Sigmoid colon (tissue), 7 donors: Measurements from ENCODE around the gene KLK4. TPM values are rescaled to one million over a fixed set of nuclear protein-coding genes. Genes with fewer than 3 reads are reported as not detected.

ENCODE experiments used
- DNase-seq: peaks from one replicate; pipeline ENCODE4 v3.0.0-alpha.2; 2019
- H3K27ac ChIP-seq, 4 donors: fragments of 200-600 bp; sonication (generic); one replicate each; pipeline ENCODE4 v1.5.1; 2016 to 2019; ENCODE audit warnings: mild to moderate bottlenecking in 1 of 4
- H3K27me3 ChIP-seq, 3 donors: fragments of 200-600 bp; sonication (generic); one replicate each; pipeline ENCODE4 v1.5.1; 2019; ENCODE audit warnings: mild to moderate bottlenecking in 1 of 3
- H3K36me3 ChIP-seq, 4 donors: fragments of 200-600 bp; sonication (generic); one replicate each; pipeline ENCODE4 v1.5.1; 2016 to 2019
- H3K4me1 ChIP-seq, 4 donors: fragments of 200-600 bp; sonication (generic); one replicate each; pipeline ENCODE4 v1.5.1; 2017 to 2019
- H3K4me3 ChIP-seq, 4 donors: fragments of 200-600 bp; sonication (generic); one replicate each; pipeline ENCODE4 v1.5.1; 2017 to 2019; ENCODE audit warnings: mild to moderate bottlenecking in 2 of 4, moderate library complexity in 1 of 4
- H3K9me3 ChIP-seq, 4 donors: fragments of 200-600 bp in 3 of 4; sonication (generic) in 3 of 4; one replicate each; pipeline versions ENCODE4 v1.5.1 to v1.6.1; 2013 to 2019
- EP300 ChIP-seq, 4 donors: sonication (generic); formaldehyde crosslinking; IDR thresholded peaks; one replicate each; pipeline ENCODE4 v1.6.1; 2017; ENCODE audit warnings: antibody characterized with exemption in 4 of 4
- POLR2A ChIP-seq, 2 donors: fragments of 450-650 bp; IDR thresholded peaks; one replicate each; pipeline ENCODE4 v1.6.1; 2016; ENCODE audit warnings: antibody characterized with exemption in 2 of 2, mild to moderate bottlenecking in 2 of 2, moderate library complexity in 2 of 2
- POLR2AphosphoS5 ChIP-seq, 4 donors: sonication (generic); formaldehyde crosslinking; IDR thresholded peaks; one replicate each; pipeline ENCODE4 v1.6.1; 2017; ENCODE audit warnings: antibody characterized with exemption in 4 of 4
- WGBS, 2 donors: extraction: QIAGEN DNeasy Blood & Tissue Kit; methylation state at CpG; one replicate each; pipeline ENCODE4 v1.1.7; 2013; 5-methylcytosine and 5-hydroxymethylcytosine counted together
- intact Hi-C: fragments of 100-400 bp; cut with DNase I; formaldehyde crosslinking; loops from one replicate; pipeline ENCODE4 v1.15.1; 2023
- polyA plus RNA-seq, 3 donors: library from polyadenylated mRNA; stranded (reverse); fragments of 200-250 nt; gene quantifications; one replicate each; pipeline ENCODE4 v1.2.3, GENCODE V29; 2013
- total RNA-seq, 4 donors: library from RNA; depleted of rRNA; stranded (reverse); fragments of >200 nt; gene quantifications; one replicate each; pipeline ENCODE4 v1.1.0, GENCODE V29; 2016
- TF ChIP-seq, protein P1 (sequence below), 4 experiments: fragments of 450-650 bp in 3 of 4; fragments of 200-600 bp in 1 of 4; IDR thresholded peaks; one replicate each; pipeline ENCODE4 v1.5.1; 2016 to 2019; ENCODE audit warnings: antibody characterized with exemption in 4 of 4, mild to moderate bottlenecking in 3 of 4, moderate library complexity in 2 of 4
- donor health status: healthy with polysubstance abuse.
- donor health status: Bipolar disorder and iron deficiency.
- donor health status: healthy.

Gene KLK4, protein sequence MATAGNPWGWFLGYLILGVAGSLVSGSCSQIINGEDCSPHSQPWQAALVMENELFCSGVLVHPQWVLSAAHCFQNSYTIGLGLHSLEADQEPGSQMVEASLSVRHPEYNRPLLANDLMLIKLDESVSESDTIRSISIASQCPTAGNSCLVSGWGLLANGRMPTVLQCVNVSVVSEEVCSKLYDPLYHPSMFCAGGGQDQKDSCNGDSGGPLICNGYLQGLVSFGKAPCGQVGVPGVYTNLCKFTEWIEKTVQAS
- total RNA-seq (not detected), polyA plus RNA-seq (1 to 10 TPM in 2 of 3 donors, under 1 TPM in 1; 0.39 to 2.8 (median 1.2) TPM)

DNA sequence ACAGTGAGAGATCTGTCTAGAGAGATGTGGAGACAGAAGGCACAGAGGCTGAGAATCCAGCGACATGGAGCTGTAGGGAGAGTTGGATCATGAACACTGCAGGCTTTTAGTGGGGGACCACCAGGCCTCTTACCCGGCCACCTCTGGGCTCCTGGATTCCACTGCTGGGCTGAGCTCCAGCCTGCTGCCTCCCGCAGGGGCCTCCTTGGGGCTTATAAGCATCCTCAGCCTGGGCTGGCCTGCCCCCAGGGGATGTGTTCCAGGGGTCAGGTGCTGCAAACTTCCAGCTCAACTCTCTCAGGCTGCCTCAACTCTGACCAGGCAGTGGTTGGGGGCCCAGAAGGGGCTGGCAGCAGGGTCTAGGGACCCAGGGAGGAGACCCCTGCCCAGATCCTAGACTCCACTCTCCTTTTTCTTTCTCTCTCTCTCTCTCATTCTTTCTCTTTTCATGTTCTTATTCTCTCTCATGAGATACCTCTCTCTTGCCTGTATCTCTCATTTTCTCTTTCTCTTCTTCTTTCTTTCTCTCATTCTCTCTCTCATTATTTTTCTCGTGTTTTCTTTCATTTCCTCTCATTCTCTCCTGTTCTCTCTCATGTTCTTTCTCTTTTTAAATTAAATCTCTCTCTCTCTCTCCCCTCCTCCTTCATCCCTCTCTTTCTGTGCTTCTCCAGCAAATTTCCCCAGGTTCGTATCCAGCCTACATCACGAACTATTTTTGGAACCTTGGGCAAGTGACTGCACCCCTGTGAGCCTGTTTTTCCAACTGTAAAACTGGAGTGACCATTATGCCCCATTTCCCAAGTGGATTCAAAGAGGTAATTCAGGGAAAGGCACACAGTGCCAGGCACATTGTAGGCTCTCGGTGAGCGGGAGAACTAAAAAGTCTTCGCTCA, at the start of gene KLK4:
Gene KLK4 (minus strand): TSS at position 190 of the 896 bp plus-strand sequence. CDS start 657 bp downstream, outside the sequence.
- intact Hi-C loops: no loop called here
- 70% methylated on average over 9 of the region's 9 CpGs for WGBS, 2 donors
- Histone ChIP-seq H3K9me3 (peaks cover 0 to 3% (median 0%) of the 10 kb centered on the region in 4 donors), H3K36me3 (no peaks in the 10 kb centered on the region), H3K27me3 (peaks cover 19 to 83% (median 55%) of the 10 kb centered on the region in 3 donors), H3K4me1 (peaks cover 0 to 6% (median 0%) of the 10 kb centered on the region in 4 donors), H3K27ac (no peak within 1 kb of the TSS), H3K4me3 (no peak within 1 kb of the TSS)
- no peak for DNase-seq
- TF ChIP-seq EP300 (IDR thresholded peaks at IDR 0.05) (no peak), POLR2A (IDR thresholded peaks at IDR 0.05) (no peak), POLR2AphosphoS5 (IDR thresholded peaks at IDR 0.05) (no peak)

DNA sequence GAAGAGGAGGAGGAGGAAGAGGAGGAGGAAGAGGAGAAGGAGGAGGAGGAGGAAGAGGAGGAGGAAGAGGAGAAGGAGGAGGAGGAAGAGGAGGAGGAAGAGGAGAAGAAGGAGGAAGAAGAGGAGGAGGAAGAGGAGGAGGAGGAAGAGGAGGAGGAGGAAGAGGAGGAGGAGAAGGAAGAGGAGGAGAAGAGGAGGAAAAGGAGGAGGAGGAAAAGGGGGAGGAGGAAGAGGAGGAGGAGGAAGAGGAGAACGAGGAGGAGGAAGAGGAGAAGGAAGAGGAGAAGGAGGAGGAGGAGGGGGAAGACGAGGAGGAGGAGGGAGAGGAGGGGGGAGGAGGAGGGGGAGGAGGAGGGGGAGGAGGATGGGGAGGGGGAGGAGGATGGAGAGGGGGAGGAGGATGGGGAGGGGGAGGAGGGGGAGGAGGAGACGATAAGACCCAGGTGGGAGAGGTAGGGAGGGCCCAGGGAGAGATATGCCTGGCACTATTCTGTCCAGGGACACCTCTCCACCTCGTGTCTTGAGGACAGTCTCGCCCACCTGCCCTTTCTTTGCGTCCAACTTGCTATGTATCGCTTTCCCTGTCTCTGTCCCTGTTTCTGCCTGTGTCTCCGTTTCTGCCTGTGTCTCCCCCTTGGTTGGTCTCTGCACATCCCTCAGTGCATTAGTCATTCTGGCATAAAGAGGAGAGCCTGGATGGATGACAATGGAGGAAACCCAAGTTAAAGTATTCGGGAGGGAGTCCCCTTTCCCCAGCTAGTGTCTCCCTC, 48.7 kb upstream of the KLK4 start:
- no peak for DNase-seq
- Histone ChIP-seq H3K36me3 (no peaks in the 10 kb centered on the region), H3K27ac (no peak overlapping the region), H3K4me1 (no peaks in the 10 kb centered on the region), H3K27me3 (peaks cover 0 to 24% (median 0%) of the 10 kb centered on the region in 3 donors), H3K4me3 (no peak overlapping the region), H3K9me3 (no peaks in the 10 kb centered on the region)
- intact Hi-C loops: no loop called here
- TF ChIP-seq, protein P1, sequence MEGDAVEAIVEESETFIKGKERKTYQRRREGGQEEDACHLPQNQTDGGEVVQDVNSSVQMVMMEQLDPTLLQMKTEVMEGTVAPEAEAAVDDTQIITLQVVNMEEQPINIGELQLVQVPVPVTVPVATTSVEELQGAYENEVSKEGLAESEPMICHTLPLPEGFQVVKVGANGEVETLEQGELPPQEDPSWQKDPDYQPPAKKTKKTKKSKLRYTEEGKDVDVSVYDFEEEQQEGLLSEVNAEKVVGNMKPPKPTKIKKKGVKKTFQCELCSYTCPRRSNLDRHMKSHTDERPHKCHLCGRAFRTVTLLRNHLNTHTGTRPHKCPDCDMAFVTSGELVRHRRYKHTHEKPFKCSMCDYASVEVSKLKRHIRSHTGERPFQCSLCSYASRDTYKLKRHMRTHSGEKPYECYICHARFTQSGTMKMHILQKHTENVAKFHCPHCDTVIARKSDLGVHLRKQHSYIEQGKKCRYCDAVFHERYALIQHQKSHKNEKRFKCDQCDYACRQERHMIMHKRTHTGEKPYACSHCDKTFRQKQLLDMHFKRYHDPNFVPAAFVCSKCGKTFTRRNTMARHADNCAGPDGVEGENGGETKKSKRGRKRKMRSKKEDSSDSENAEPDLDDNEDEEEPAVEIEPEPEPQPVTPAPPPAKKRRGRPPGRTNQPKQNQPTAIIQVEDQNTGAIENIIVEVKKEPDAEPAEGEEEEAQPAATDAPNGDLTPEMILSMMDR (IDR thresholded peaks at IDR 0.05): no peak
- TF ChIP-seq POLR2A (IDR thresholded peaks at IDR 0.05) (no peak), EP300 (IDR thresholded peaks at IDR 0.05) (no peak), POLR2AphosphoS5 (IDR thresholded peaks at IDR 0.05) (no peak)
- WGBS, 2 donors: 44 to 61% methylated on average over 8 of the region's 9 CpGs

DNA sequence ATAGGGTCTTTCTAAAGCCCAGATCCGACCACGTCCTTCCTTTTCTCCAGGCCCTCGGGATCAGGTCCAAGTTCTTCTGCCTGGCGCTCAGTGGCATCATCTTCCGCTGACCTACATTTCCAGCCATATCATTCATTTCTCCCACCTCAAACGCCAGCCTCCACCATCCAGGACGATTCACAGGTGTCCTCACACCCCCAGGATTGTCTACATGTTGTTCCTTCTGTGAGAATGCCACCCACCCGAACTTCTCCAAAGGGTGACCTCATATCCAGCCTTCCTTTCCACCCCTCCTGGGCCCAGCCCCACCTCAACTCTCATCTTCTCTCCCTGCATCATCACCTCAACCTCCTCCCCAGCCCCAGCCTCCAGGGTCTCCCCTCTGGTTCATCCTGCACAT, 46.4 kb upstream of the KLK4 start:
- H3K27me3 ChIP-seq: peaks cover 0 to 24% (median 0%) of the 10 kb centered on the region in 3 donors
- no peak overlapping the region for H3K27ac ChIP-seq
- WGBS, 2 donors: 66 to 71% methylated on average over 8 of the region's 8 CpGs
- TF ChIP-seq, protein P1 (IDR thresholded peaks at IDR 0.05): no peak
- TF ChIP-seq POLR2AphosphoS5 (IDR thresholded peaks at IDR 0.05) (no peak), POLR2A (IDR thresholded peaks at IDR 0.05) (no peak), EP300 (IDR thresholded peaks at IDR 0.05) (no peak)
- H3K9me3 ChIP-seq: no peaks in the 10 kb centered on the region
- intact Hi-C loops: no loop called here
- H3K4me1 ChIP-seq: no peaks in the 10 kb centered on the region
- H3K4me3 ChIP-seq: no peak overlapping the region
- H3K36me3 ChIP-seq: no peaks in the 10 kb centered on the region
- no peak for DNase-seq

- Histone ChIP-seq H3K27ac (no peak within 1 kb of the TSS), H3K9me3 (no peaks in the 10 kb centered on the region), H3K4me1 (no peaks in the 10 kb centered on the region), H3K4me3 (no peak within 1 kb of the TSS), H3K27me3 (peaks cover 0 to 33% (median 8%) of the 10 kb centered on the region in 3 donors), H3K36me3 (no peaks in the 10 kb centered on the region)
- no peak for DNase-seq
- intact Hi-C loops: no loop called here
- WGBS, 2 donors: 17 to 23% methylated on average over 7 of the region's 7 CpGs
- no peak for TF ChIP-seq POLR2AphosphoS5 (IDR thresholded peaks at IDR 0.05)
Observed at GRCh38 chr19:50952910-50953309, 41.7 kb upstream of the KLK4 start, which contains the start of gene KLK5. Gene KLK5 (minus strand): TSS chr19:50953038. CDS start chr19:50952657, 381 bp downstream.

DNA sequence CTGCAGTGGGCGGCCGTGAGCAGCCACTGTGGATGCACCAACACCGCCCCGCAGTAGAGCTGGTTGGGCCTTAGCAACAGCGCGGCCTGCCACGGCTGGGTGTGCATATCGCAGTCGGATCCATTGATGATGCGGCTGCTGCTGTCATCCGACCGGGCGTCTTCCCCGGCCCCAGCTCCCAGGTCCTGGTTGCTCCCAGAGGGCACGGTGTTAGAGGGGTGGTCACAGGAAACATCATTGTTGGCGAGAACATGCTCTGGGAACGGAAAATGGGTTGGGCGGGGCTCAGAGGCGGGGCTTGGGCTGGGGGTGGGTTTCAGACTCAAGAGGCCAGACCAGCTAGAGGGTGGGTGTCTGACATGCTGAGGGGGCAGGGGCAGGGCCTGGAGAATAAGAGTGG, 38.7 kb upstream of the KLK4 start:
- H3K9me3 ChIP-seq: no peaks in the 10 kb centered on the region
- H3K27ac ChIP-seq: no peak overlapping the region
- DNase-seq: no peak
- intact Hi-C loops: no loop called here
- 66 to 69% methylated on average over 19 of the region's 19 CpGs for WGBS, 2 donors
- no peaks in the 10 kb centered on the region for H3K4me1 ChIP-seq
- no peaks in the 10 kb centered on the region for H3K36me3 ChIP-seq
- TF ChIP-seq POLR2A (IDR thresholded peaks at IDR 0.05) (no peak), EP300 (IDR thresholded peaks at IDR 0.05) (no peak), POLR2AphosphoS5 (IDR thresholded peaks at IDR 0.05) (no peak)
- TF ChIP-seq, protein P1 (IDR thresholded peaks at IDR 0.05): no peak
- no peak overlapping the region for H3K4me3 ChIP-seq
- H3K27me3 ChIP-seq: peaks cover 0 to 23% (median 8%) of the 10 kb centered on the region in 3 donors
